CD4-positive, CD25-positive, alpha-beta regulatory T cell (primary cell): ENCODE results near the gene ARHGEF16. TPM values are rescaled to one million over a fixed set of nuclear protein-coding genes. Genes with fewer than 3 reads are reported as not detected.

Experiments
- ATAC-seq, 2 donors: fragments of 150-1000 bp; cut with Tn5 transposase; one replicate each; pipeline ENCODE4 v1.10.0; 2021; ENCODE audit warnings: low read depth in 2 of 2, moderate number of reproducible peaks in 2 of 2, moderate library complexity in 1 of 2
- DNase-seq, 3 donors: peaks; one replicate each; pipeline versions ENCODE4 v3.0.0 to v3.0.0-alpha.2; 2012 to 2022; ENCODE audit warnings: mixed read lengths in 1 of 3
- H3K27ac ChIP-seq: one replicate; pipeline ENCODE4 v1.7.0; 2013; ENCODE audit warnings: mild to moderate bottlenecking, low read length; ENCODE audit not compliant: insufficient read depth, poor library complexity, severe bottlenecking
- H3K27me3 ChIP-seq: one replicate; pipeline ENCODE4 v1.7.0; 2013; ENCODE audit warnings: low read length; ENCODE audit not compliant: control insufficient read depth, insufficient read depth
- H3K36me3 ChIP-seq: one replicate; pipeline ENCODE4 v1.7.0; 2013; ENCODE audit warnings: mild to moderate bottlenecking, low read length, moderate library complexity; ENCODE audit not compliant: control insufficient read depth, insufficient read depth
- H3K4me1 ChIP-seq: 2 replicates; pipeline ENCODE4 v1.7.0; 2013; ENCODE audit warnings: mild to moderate bottlenecking, low read length; ENCODE audit not compliant: insufficient read depth, control insufficient read depth, poor library complexity, severe bottlenecking
- H3K4me3 ChIP-seq: one replicate; pipeline ENCODE4 v1.7.0; 2013; ENCODE audit warnings: low read depth, mild to moderate bottlenecking, low read length, moderate library complexity
- H3K9me3 ChIP-seq, 2 experiments: 1 replicate in 1 of 2; 2 replicates in 1 of 2; pipeline ENCODE4 v1.7.0; 2013; ENCODE audit warnings: low read length in 2 of 2, mild to moderate bottlenecking in 1 of 2, moderate library complexity in 1 of 2; ENCODE audit not compliant: control insufficient read depth in 2 of 2
- H3K27ac Mint-ChIP-seq, 3 donors: one replicate each; pipeline ENCODE4 v1.8.0; 2020 to 2022; ENCODE audit warnings: mild to moderate bottlenecking in 3 of 3, mixed read lengths in 3 of 3, moderate library complexity in 2 of 3
- H3K27me3 Mint-ChIP-seq: one replicate; pipeline ENCODE4 v1.8.0; 2022; ENCODE audit warnings: mild to moderate bottlenecking, mixed read lengths
- H3K36me3 Mint-ChIP-seq: one replicate; pipeline ENCODE4 v1.8.0; 2020; ENCODE audit warnings: mixed read lengths
- H3K4me1 Mint-ChIP-seq, 4 donors: one replicate each; pipeline ENCODE4 v1.8.0; 2020 to 2022; ENCODE audit warnings: mixed read lengths in 4 of 4, mild to moderate bottlenecking in 1 of 4
- H3K4me3 Mint-ChIP-seq, 4 donors: one replicate each; pipeline ENCODE4 v1.8.0; 2020 to 2022; ENCODE audit warnings: mild to moderate bottlenecking in 4 of 4, mixed read lengths in 4 of 4, moderate library complexity in 3 of 4
- H3K9me3 Mint-ChIP-seq, 7 donors: one replicate each; pipeline ENCODE4 v1.8.0; 2020 to 2022; ENCODE audit warnings: mixed read lengths in 7 of 7, mild to moderate bottlenecking in 3 of 7, moderate library complexity in 2 of 7
- polyA plus RNA-seq, 4 donors: library from polyadenylated mRNA; unstranded; fragments of 300-500 nt; fragmentation: Illumina TruSeq; gene quantifications; one replicate each; pipeline ENCODE4 v1.2.3, GENCODE V29; 2021
- total RNA-seq: library from RNA; stranded (reverse); gene quantifications from one replicate; pipeline ENCODE4 v1.2.3, GENCODE V29; 2022

Gene ARHGEF16
- total and polyA plus RNA-seq, 5 donors from 2014 or later: not detected

GRCh38 chr1:3471356-3472087, 17.1 kb downstream of the ARHGEF16 start:
- Histone ChIP-seq H3K4me1 (no peaks in the 10 kb centered on the region), H3K27me3 (no peaks in the 10 kb centered on the region), H3K9me3 (no peaks in the 10 kb centered on the region), H3K27ac (no peak overlapping the region), H3K4me3 (no peak overlapping the region), H3K36me3 (no peaks in the 10 kb centered on the region)
- DNase-seq (no peak), ATAC-seq (no peak)
- Mint-ChIP-seq H3K27ac (no peak overlapping the region), H3K4me3 (no peak overlapping the region), H3K9me3 (no peaks in the 10 kb centered on the region), H3K27me3 (no peaks in the 10 kb centered on the region), H3K36me3 (no peaks in the 10 kb centered on the region), H3K4me1 (peaks cover 0 to 2% (median 0%) of the 10 kb centered on the region in 4 donors)

- H3K27ac ChIP-seq: no peak overlapping the region
- DNase-seq (no peak), ATAC-seq (no peak)
- Mint-ChIP-seq H3K27ac (no peak overlapping the region), H3K9me3 (no peaks in the 10 kb centered on the region), H3K27me3 (no peaks in the 10 kb centered on the region), H3K36me3 (no peaks in the 10 kb centered on the region), H3K4me1 (peaks cover 0 to 2% (median 0%) of the 10 kb centered on the region in 4 donors), H3K4me3 (no peak overlapping the region)
- H3K9me3 ChIP-seq: no peaks in the 10 kb centered on the region
- no peak overlapping the region for H3K4me3 ChIP-seq
- no peaks in the 10 kb centered on the region for H3K4me1 ChIP-seq
- no peaks in the 10 kb centered on the region for H3K36me3 ChIP-seq
- H3K27me3 ChIP-seq: no peaks in the 10 kb centered on the region
Measured at GRCh38 chr1:3472088-3472850, 17.8 kb downstream of the ARHGEF16 start.

GRCh38 chr1:3472906-3473305, 18.4 kb downstream of the ARHGEF16 start:
- no peaks in the 10 kb centered on the region for H3K36me3 ChIP-seq
- no peaks in the 10 kb centered on the region for H3K36me3 Mint-ChIP-seq
- ATAC-seq (no peak), DNase-seq (no peak)
- H3K27ac Mint-ChIP-seq: no peak overlapping the region
- no peaks in the 10 kb centered on the region for H3K4me1 ChIP-seq
- H3K9me3 ChIP-seq: no peaks in the 10 kb centered on the region
- H3K27me3 ChIP-seq: no peaks in the 10 kb centered on the region
- no peak overlapping the region for H3K27ac ChIP-seq
- no peak overlapping the region for H3K4me3 Mint-ChIP-seq
- no peaks in the 10 kb centered on the region for H3K9me3 Mint-ChIP-seq
- no peak overlapping the region for H3K4me3 ChIP-seq
- no peaks in the 10 kb centered on the region for H3K27me3 Mint-ChIP-seq
- H3K4me1 Mint-ChIP-seq: peaks cover 0 to 2% (median 0%) of the 10 kb centered on the region in 4 donors

- no peak for ATAC-seq
- H3K27me3 Mint-ChIP-seq: no peaks in the 10 kb centered on the region
Measured at GRCh38 chr1:3473381-3473844, 18.9 kb downstream of the ARHGEF16 start.

GRCh38 chr1:3474016-3474415, 19.6 kb downstream of the ARHGEF16 start:
- H3K27ac Mint-ChIP-seq: no peak overlapping the region
- H3K4me1 Mint-ChIP-seq: peaks cover 0 to 2% (median 0%) of the 10 kb centered on the region in 4 donors
- H3K4me3 Mint-ChIP-seq: no peak overlapping the region
- Histone ChIP-seq H3K4me1 (no peaks in the 10 kb centered on the region), H3K4me3 (no peak overlapping the region), H3K36me3 (no peaks in the 10 kb centered on the region), H3K27me3 (no peaks in the 10 kb centered on the region), H3K27ac (no peak overlapping the region), H3K9me3 (no peaks in the 10 kb centered on the region)
- H3K9me3 Mint-ChIP-seq: no peaks in the 10 kb centered on the region
- DNase-seq (no peak), ATAC-seq (no peak)
- no peaks in the 10 kb centered on the region for H3K36me3 Mint-ChIP-seq
- H3K27me3 Mint-ChIP-seq: no peaks in the 10 kb centered on the region

More at GRCh38 chr1:3473381-3473844, 18.9 kb downstream of the ARHGEF16 start:
- H3K4me1 Mint-ChIP-seq: peaks cover 0 to 2% (median 0%) of the 10 kb centered on the region in 4 donors
- H3K4me3 ChIP-seq: no peak overlapping the region
- H3K4me3 Mint-ChIP-seq: no peak overlapping the region
- no peaks in the 10 kb centered on the region for H3K9me3 ChIP-seq
- H3K27ac ChIP-seq: no peak overlapping the region
- H3K27ac Mint-ChIP-seq: no peak overlapping the region
- no peaks in the 10 kb centered on the region for H3K4me1 ChIP-seq
- H3K9me3 Mint-ChIP-seq: no peaks in the 10 kb centered on the region
- H3K36me3 Mint-ChIP-seq: no peaks in the 10 kb centered on the region
- DNase-seq: no peak
- no peaks in the 10 kb centered on the region for H3K36me3 ChIP-seq
- no peaks in the 10 kb centered on the region for H3K27me3 ChIP-seq

GRCh38 chr1:3474421-3474820, 20.0 kb downstream of the ARHGEF16 start:
- no peaks in the 10 kb centered on the region for H3K36me3 Mint-ChIP-seq
- no peak overlapping the region for H3K4me3 Mint-ChIP-seq
- DNase-seq: no peak
- no peaks in the 10 kb centered on the region for H3K9me3 Mint-ChIP-seq
- H3K4me1 Mint-ChIP-seq: peaks cover 0 to 2% (median 0%) of the 10 kb centered on the region in 4 donors
- no peak overlapping the region for H3K27ac Mint-ChIP-seq
- Histone ChIP-seq H3K4me3 (no peak overlapping the region), H3K27ac (no peak overlapping the region), H3K36me3 (no peaks in the 10 kb centered on the region), H3K27me3 (no peaks in the 10 kb centered on the region), H3K4me1 (no peaks in the 10 kb centered on the region), H3K9me3 (no peaks in the 10 kb centered on the region)
- H3K27me3 Mint-ChIP-seq: no peaks in the 10 kb centered on the region
- ATAC-seq: no peak

- no peak overlapping the region for H3K4me3 ChIP-seq
- no peaks in the 10 kb centered on the region for H3K9me3 ChIP-seq
- no peak for DNase-seq
- Mint-ChIP-seq H3K4me3 (no peak overlapping the region), H3K4me1 (no peaks in the 10 kb centered on the region), H3K9me3 (no peaks in the 10 kb centered on the region), H3K36me3 (no peaks in the 10 kb centered on the region), H3K27ac (no peak overlapping the region), H3K27me3 (no peaks in the 10 kb centered on the region)
- no peaks in the 10 kb centered on the region for H3K36me3 ChIP-seq
- H3K4me1 ChIP-seq: no peaks in the 10 kb centered on the region
- no peak overlapping the region for H3K27ac ChIP-seq
- H3K27me3 ChIP-seq: no peaks in the 10 kb centered on the region
- ATAC-seq: no peak
Measured at GRCh38 chr1:3475839-3476573, 21.5 kb downstream of the ARHGEF16 start.
